Smooth muscle cell of trachea (primary cell): ENCODE measurements around the gene NFIX. TPM values are rescaled to one million over a fixed set of nuclear protein-coding genes. Genes with fewer than 3 reads are reported as not detected.

ENCODE experiments used
- total RNA-seq: library from RNA; depleted of rRNA; stranded (reverse); fragments of >200 nt; gene quantifications from 2 replicates; pipeline ENCODE4 v1.2.1, GENCODE V29; 2014

The NFIX gene
- total RNA-seq = 168 and 204 TPM in 2 replicates

GRCh38 chr19:12994701-12995595 lies at the start of gene NFIX:
TSS of gene NFIX (plus strand) at chr19:12995475. CDS start at chr19:12995838, 363 bp downstream.

GRCh38 chr19:12945479-12946091 lies 49.7 kb upstream of the NFIX start, which contains the start of gene RAD23A:
TSS of gene RAD23A (plus strand) at chr19:12945862. CDS start at chr19:12945949, 87 bp downstream.

GRCh38 chr19:12956446-12957388 lies 38.6 kb upstream of the NFIX start, which contains the start of gene GADD45GIP1:
TSS of gene GADD45GIP1 (minus strand) at chr19:12957223. CDS start at chr19:12957212, 11 bp downstream.

GRCh38 chr19:12969292-12969988 lies 25.8 kb upstream of the NFIX start, which contains the start of gene DAND5:
TSS of gene DAND5 (plus strand) at chr19:12969576. CDS start at chr19:12969661, 85 bp downstream.

GRCh38 chr19:13102666-13103580 lies 107.6 kb downstream of the NFIX start, which contains the start of gene LYL1:
TSS of gene LYL1 (minus strand) at chr19:13102858. CDS start at chr19:13101171, 1,687 bp downstream.

GRCh38 chr19:13116282-13117175 lies 121.3 kb downstream of the NFIX start, which contains the start of gene TRMT1:
TSS of gene TRMT1 (minus strand) at chr19:13116740. CDS start at chr19:13116399, 341 bp downstream.

GRCh38 chr19:13117772-13118423 lies 122.6 kb downstream of the NFIX start, which contains the start of gene NACC1:
TSS of gene NACC1 (plus strand) at chr19:13118264. CDS start at chr19:13135208, 16,944 bp downstream.

Other genes with a start within 250 kb of the NFIX start
- 0.15 TPM in 1 of 2 replicates, not detected in the other for gene BEST2, start 243.7 kb upstream of the NFIX start, total RNA-seq
- 24.9 and 28.0 TPM in 2 replicates for gene HOOK2, start 219.9 kb upstream of the NFIX start, total RNA-seq
- gene JUNB, start 204.0 kb upstream of the NFIX start, total RNA-seq = 81.4 and 95.3 TPM in 2 replicates
- 166 and 183 TPM in 2 replicates for gene PRDX2, start 193.7 kb upstream of the NFIX start, total RNA-seq
- 0.99 TPM in 1 of 2 replicates, not detected in the other for gene THSD8, start 193.4 kb upstream of the NFIX start, total RNA-seq
- 7.6 and 60.4 TPM in 2 replicates for gene RNASEH2A, start 188.9 kb upstream of the NFIX start, total RNA-seq
- gene RTBDN, start 160.9 kb upstream of the NFIX start, total RNA-seq = not detected in 2 replicates
- 0.15 and 3.3 TPM in 2 replicates for gene MAST1, start 157.0 kb upstream of the NFIX start, total RNA-seq
- gene DNASE2, start 114.0 kb upstream of the NFIX start, total RNA-seq = 22.8 and 30.9 TPM in 2 replicates
- gene KLF1, start 108.3 kb upstream of the NFIX start, total RNA-seq = 0.17 TPM in 1 of 2 replicates, not detected in the other
- 28.3 and 55.3 TPM in 2 replicates for gene GCDH, start 104.3 kb upstream of the NFIX start, total RNA-seq
- 0.15 TPM in 1 of 2 replicates, not detected in the other for gene SYCE2, start 76.2 kb upstream of the NFIX start, total RNA-seq
- gene FARSA, start 61.8 kb upstream of the NFIX start, total RNA-seq = 46.3 and 80.1 TPM in 2 replicates
- gene CALR, start 56.9 kb upstream of the NFIX start, total RNA-seq = 1,350 and 1,500 TPM in 2 replicates
- gene RAD23A, start 49.6 kb upstream of the NFIX start, total RNA-seq = 64.9 and 86.2 TPM in 2 replicates
- gene GADD45GIP1, start 38.3 kb upstream of the NFIX start, total RNA-seq = 22.7 and 24.0 TPM in 2 replicates
- 0.29 TPM in 1 of 2 replicates, not detected in the other for gene DAND5, start 25.9 kb upstream of the NFIX start, total RNA-seq
- 0.73 and 0.99 TPM in 2 replicates for gene LYL1, start 107.4 kb downstream of the NFIX start, total RNA-seq
- gene TRMT1, start 121.3 kb downstream of the NFIX start, total RNA-seq = 29.5 and 64.8 TPM in 2 replicates
- 41.9 and 61.9 TPM in 2 replicates for gene NACC1, start 122.8 kb downstream of the NFIX start, total RNA-seq
- 83.4 and 102 TPM in 2 replicates for gene STX10, start 154.9 kb downstream of the NFIX start, total RNA-seq
- gene IER2, start 154.9 kb downstream of the NFIX start, total RNA-seq = 19.0 and 22.1 TPM in 2 replicates